Measurements from ENCODE around the gene RPL32.
"Not testable (repeated sequence)": the region's sequence is repeated elsewhere in the genome, so short reads cannot be mapped to it uniquely, and the experiment has no call there.

The RPL32 gene

GRCh38 chr3:12840591-12841148, 695 bp downstream of the RPL32 start:
- ChIA-PET POLR2A (interaction anchor here (1.3 to 2.2 kb wide), 4 partner anchors 8 to 127 kb away, joined by 3 to 22 read pairs (median 10); partner anchors contain the start of gene CAND2), CTCF (interaction anchor here (0.6 to 3.8 kb wide), 9 partner anchors 7 to 485 kb away, joined by 3 to 19 read pairs (median 6); no protein-coding TSS in a partner anchor)
- Histone ChIP-seq H3K27ac (ENCODE audit: extremely low read depth, low read depth, low read length) (peak overlapping the region; percentile 98), H3K9me3 (ENCODE audit: control insufficient read depth, insufficient read depth, low read depth, low read length) (no peaks in the 10 kb centered on the region), H3K4me1 (ENCODE audit: control insufficient read depth, insufficient read depth, low read length) (no peaks in the 10 kb centered on the region), H3K36me3 (ENCODE audit: control insufficient read depth in 2 of 2, insufficient read depth in 1 of 2, low read length in 2 of 2) (peaks cover 15 to 54% of the 10 kb centered on the region in 2 experiments), H3K4me3 (ENCODE audit: low read depth, low read length) (peak overlapping the region; percentile 93)
- TF ChIP-seq ZNF830 (tag by site-specific recombination; IDR thresholded peaks at IDR 0.05; ENCODE audit: low read depth) (no peak), ZNF707 (tag by site-specific recombination; IDR thresholded peaks at IDR 0.05) (no peak), ZNF211 (tag by site-specific recombination; IDR thresholded peaks at IDR 0.05; ENCODE audit: low read depth) (no peak), KLF9 (tag by site-specific recombination; IDR thresholded peaks at IDR 0.05; ENCODE audit: low read depth) (0 out of 2 replicates have a peak, but pooled peaks have one; percentile 1), ZNF785 (tag by site-specific recombination; IDR thresholded peaks at IDR 0.05) (0 out of 2 replicates have a peak, but pooled peaks have one; percentile 14), ZNF548 (tag by site-specific recombination; IDR thresholded peaks at IDR 0.05) (no peak), KLF1 (tag by site-specific recombination; IDR thresholded peaks at IDR 0.05) (0 out of 2 replicates have a peak, but pooled peaks have one; percentile 18), ZNF549 (tag by site-specific recombination; IDR thresholded peaks at IDR 0.05) (no peak), ZNF354C (tag by site-specific recombination; IDR thresholded peaks at IDR 0.05; ENCODE audit: borderline replicate concordance, low read depth) (no peak), ZNF133 (tag by site-specific recombination; IDR thresholded peaks at IDR 0.05) (no peak)
- TF ChIP-seq, protein P1, sequence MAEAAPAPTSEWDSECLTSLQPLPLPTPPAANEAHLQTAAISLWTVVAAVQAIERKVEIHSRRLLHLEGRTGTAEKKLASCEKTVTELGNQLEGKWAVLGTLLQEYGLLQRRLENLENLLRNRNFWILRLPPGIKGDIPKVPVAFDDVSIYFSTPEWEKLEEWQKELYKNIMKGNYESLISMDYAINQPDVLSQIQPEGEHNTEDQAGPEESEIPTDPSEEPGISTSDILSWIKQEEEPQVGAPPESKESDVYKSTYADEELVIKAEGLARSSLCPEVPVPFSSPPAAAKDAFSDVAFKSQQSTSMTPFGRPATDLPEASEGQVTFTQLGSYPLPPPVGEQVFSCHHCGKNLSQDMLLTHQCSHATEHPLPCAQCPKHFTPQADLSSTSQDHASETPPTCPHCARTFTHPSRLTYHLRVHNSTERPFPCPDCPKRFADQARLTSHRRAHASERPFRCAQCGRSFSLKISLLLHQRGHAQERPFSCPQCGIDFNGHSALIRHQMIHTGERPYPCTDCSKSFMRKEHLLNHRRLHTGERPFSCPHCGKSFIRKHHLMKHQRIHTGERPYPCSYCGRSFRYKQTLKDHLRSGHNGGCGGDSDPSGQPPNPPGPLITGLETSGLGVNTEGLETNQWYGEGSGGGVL (tag by site-specific recombination; IDR thresholded peaks at IDR 0.05) = no peak

- POLR2A ChIA-PET = interaction anchor here (1.9 to 2.2 kb wide), 2 partner anchors 7 to 10 kb away, joined by 13 to 22 read pairs; no protein-coding TSS in a partner anchor
- peaks cover 17 to 59% of the 10 kb centered on the region in 2 experiments for H3K36me3 ChIP-seq (ENCODE audit: control insufficient read depth in 2 of 2, insufficient read depth in 1 of 2, low read length in 2 of 2)
- H3K27ac ChIP-seq (ENCODE audit: extremely low read depth, low read depth, low read length) = peak overlapping the region; percentile 98; the same call in 1 of the 2 replicates
Measured at GRCh38 chr3:12840148-12840547, 1.2 kb downstream of the RPL32 start.

GRCh38 chr3:12839156-12839946, 2.0 kb downstream of the RPL32 start:
- CTCF ChIA-PET = interaction anchor here (1.3 kb wide), 1 partner anchor 222 kb away, joined by 4 read pairs; no protein-coding TSS in a partner anchor
- H3K4me1 ChIP-seq (ENCODE audit: control insufficient read depth, insufficient read depth, low read length) = no peaks in the 10 kb centered on the region
- H3K27ac ChIP-seq (ENCODE audit: extremely low read depth, low read depth, low read length) = no peak overlapping the region
- POLR2A ChIA-PET = no interaction called here
- peak; percentile 87 for TF ChIP-seq SCRT1 (tag by site-specific recombination; IDR thresholded peaks at IDR 0.05; ENCODE audit: borderline replicate concordance)
- no peak for TF ChIP-seq ZBTB20 (tag by site-specific recombination; IDR thresholded peaks at IDR 0.05)
- no peak for TF ChIP-seq ZNF785 (tag by site-specific recombination; IDR thresholded peaks at IDR 0.05)
- no peak for TF ChIP-seq ZNF10 (tag by site-specific recombination; IDR thresholded peaks at IDR 0.05)
- no peak for TF ChIP-seq KLF8 (tag by site-specific recombination; IDR thresholded peaks at IDR 0.05)
- no peak for TF ChIP-seq ZNF626 (tag by site-specific recombination; IDR thresholded peaks at IDR 0.05)
- TF ChIP-seq ZNF391 (tag by site-specific recombination; IDR thresholded peaks at IDR 0.05; ENCODE audit: borderline replicate concordance, low read depth) = no peak
- TF ChIP-seq ZSCAN16 (tag by site-specific recombination; IDR thresholded peaks at IDR 0.05) = no peak
- peak; percentile 96 for TF ChIP-seq SCRT2 (tag by site-specific recombination; IDR thresholded peaks at IDR 0.05)
- H3K36me3 ChIP-seq (ENCODE audit: control insufficient read depth in 2 of 2, insufficient read depth in 1 of 2, low read length in 2 of 2) = peaks cover 25 to 67% of the 10 kb centered on the region in 2 experiments
- no peak overlapping the region for H3K4me3 ChIP-seq (ENCODE audit: low read depth, low read length)
- H3K9me3 ChIP-seq (ENCODE audit: control insufficient read depth, insufficient read depth, low read depth, low read length) = no peaks in the 10 kb centered on the region

More at GRCh38 chr3:12840148-12840547, 1.2 kb downstream of the RPL32 start:
- not testable (repeated sequence) for H3K4me1 ChIP-seq (ENCODE audit: control insufficient read depth, insufficient read depth, low read length); H3K9me3 ChIP-seq (ENCODE audit: control insufficient read depth, insufficient read depth, low read depth, low read length)
- CTCF ChIA-PET = interaction anchor here (0.6 to 3.8 kb wide), 3 partner anchors 31 to 81 kb away, joined by 3 to 19 read pairs (median 3); no protein-coding TSS in a partner anchor
- peak overlapping the region; percentile 93 for H3K4me3 ChIP-seq (ENCODE audit: low read depth, low read length)
